CD4-positive, CD25-positive, alpha-beta regulatory T cell (primary cell): ENCODE results near the gene TIMM23. TPM values are rescaled to one million over a fixed set of nuclear protein-coding genes. Genes with fewer than 3 reads are reported as not detected.
"Not testable (repeated sequence)": the region's sequence is repeated elsewhere in the genome, so short reads cannot be mapped to it uniquely, and the experiment has no call there.

Source experiments
- ATAC-seq, 2 donors: fragments of 150-1000 bp; cut with Tn5 transposase; one replicate each; pipeline ENCODE4 v1.10.0; 2021; ENCODE audit warnings: low read depth in 2 of 2, moderate number of reproducible peaks in 2 of 2, moderate library complexity in 1 of 2
- DNase-seq, 3 donors: peaks; one replicate each; pipeline versions ENCODE4 v3.0.0 to v3.0.0-alpha.2; 2012 to 2022; ENCODE audit warnings: mixed read lengths in 1 of 3
- H3K27ac ChIP-seq: one replicate; pipeline ENCODE4 v1.7.0; 2013; ENCODE audit warnings: mild to moderate bottlenecking, low read length; ENCODE audit not compliant: insufficient read depth, poor library complexity, severe bottlenecking
- H3K27me3 ChIP-seq: one replicate; pipeline ENCODE4 v1.7.0; 2013; ENCODE audit warnings: low read length; ENCODE audit not compliant: control insufficient read depth, insufficient read depth
- H3K36me3 ChIP-seq: one replicate; pipeline ENCODE4 v1.7.0; 2013; ENCODE audit warnings: mild to moderate bottlenecking, low read length, moderate library complexity; ENCODE audit not compliant: control insufficient read depth, insufficient read depth
- H3K4me1 ChIP-seq: 2 replicates; pipeline ENCODE4 v1.7.0; 2013; ENCODE audit warnings: mild to moderate bottlenecking, low read length; ENCODE audit not compliant: insufficient read depth, control insufficient read depth, poor library complexity, severe bottlenecking
- H3K4me3 ChIP-seq: one replicate; pipeline ENCODE4 v1.7.0; 2013; ENCODE audit warnings: low read depth, mild to moderate bottlenecking, low read length, moderate library complexity
- H3K9me3 ChIP-seq, 2 experiments: 1 replicate in 1 of 2; 2 replicates in 1 of 2; pipeline ENCODE4 v1.7.0; 2013; ENCODE audit warnings: low read length in 2 of 2, mild to moderate bottlenecking in 1 of 2, moderate library complexity in 1 of 2; ENCODE audit not compliant: control insufficient read depth in 2 of 2
- H3K27ac Mint-ChIP-seq, 3 donors: one replicate each; pipeline ENCODE4 v1.8.0; 2020 to 2022; ENCODE audit warnings: mild to moderate bottlenecking in 3 of 3, mixed read lengths in 3 of 3, moderate library complexity in 2 of 3
- H3K27me3 Mint-ChIP-seq: one replicate; pipeline ENCODE4 v1.8.0; 2022; ENCODE audit warnings: mild to moderate bottlenecking, mixed read lengths
- H3K36me3 Mint-ChIP-seq: one replicate; pipeline ENCODE4 v1.8.0; 2020; ENCODE audit warnings: mixed read lengths
- H3K4me1 Mint-ChIP-seq, 4 donors: one replicate each; pipeline ENCODE4 v1.8.0; 2020 to 2022; ENCODE audit warnings: mixed read lengths in 4 of 4, mild to moderate bottlenecking in 1 of 4
- H3K4me3 Mint-ChIP-seq, 4 donors: one replicate each; pipeline ENCODE4 v1.8.0; 2020 to 2022; ENCODE audit warnings: mild to moderate bottlenecking in 4 of 4, mixed read lengths in 4 of 4, moderate library complexity in 3 of 4
- H3K9me3 Mint-ChIP-seq, 7 donors: one replicate each; pipeline ENCODE4 v1.8.0; 2020 to 2022; ENCODE audit warnings: mixed read lengths in 7 of 7, mild to moderate bottlenecking in 3 of 7, moderate library complexity in 2 of 7
- polyA plus RNA-seq, 4 donors: library from polyadenylated mRNA; unstranded; fragments of 300-500 nt; fragmentation: Illumina TruSeq; gene quantifications; one replicate each; pipeline ENCODE4 v1.2.3, GENCODE V29; 2021
- total RNA-seq: library from RNA; stranded (reverse); gene quantifications from one replicate; pipeline ENCODE4 v1.2.3, GENCODE V29; 2022

The TIMM23 gene
- total RNA-seq (32.1 TPM), polyA plus RNA-seq (10 to 100 TPM; 73.9 to 90.1 (median 76.0) TPM)

GRCh38 chr10:45972106-45972812 lies at the start of gene TIMM23:
Gene TIMM23 (plus strand): TSS chr10:45972489. CDS start chr10:45972625, 136 bp downstream.
- H3K4me1 ChIP-seq: peaks cover 23% of the 10 kb centered on the region
- not testable (repeated sequence) for H3K27me3 ChIP-seq, H3K9me3 ChIP-seq, H3K27me3 Mint-ChIP-seq, H3K36me3 Mint-ChIP-seq, H3K36me3 ChIP-seq, H3K9me3 Mint-ChIP-seq
- peak within 1 kb of the TSS; percentile 93 for H3K4me3 ChIP-seq
- Mint-ChIP-seq H3K27ac (peak within 1 kb of the TSS; percentile 90 to 98 (median 97)), H3K4me1 (peaks cover 13 to 59% (median 39%) of the 10 kb centered on the region in 4 donors), H3K4me3 (peak within 1 kb of the TSS; percentile 95 to 100 (median 98))
- H3K27ac ChIP-seq: peak within 1 kb of the TSS; percentile 66
- ATAC-seq: peak; percentile 89 to 94
- peak; percentile 84 to 91 (median 89) for DNase-seq

- H3K36me3 Mint-ChIP-seq, H3K27me3 ChIP-seq, H3K4me1 ChIP-seq, H3K27ac ChIP-seq, H3K36me3 ChIP-seq, H3K4me3 ChIP-seq, DNase-seq, ATAC-seq, H3K9me3 ChIP-seq, H3K4me1 Mint-ChIP-seq, H3K27me3 Mint-ChIP-seq, H3K9me3 Mint-ChIP-seq, H3K4me3 Mint-ChIP-seq, H3K27ac Mint-ChIP-seq: not testable (repeated sequence)
These were observed 45.5 kb upstream of the TIMM23 start for GRCh38 chr10:45926790-45927189.

- H3K9me3 ChIP-seq, H3K36me3 ChIP-seq, H3K4me3 ChIP-seq, H3K27me3 ChIP-seq, H3K4me3 Mint-ChIP-seq, ATAC-seq, H3K4me1 Mint-ChIP-seq, DNase-seq, H3K9me3 Mint-ChIP-seq, H3K27ac ChIP-seq, H3K27me3 Mint-ChIP-seq, H3K4me1 ChIP-seq: not testable (repeated sequence)
- Mint-ChIP-seq H3K36me3 (peaks cover 13% of the 10 kb centered on the region), H3K27ac (peak overlapping the region in 1 of 3 donors; percentile 38)
These were observed 41.0 kb upstream of the TIMM23 start for GRCh38 chr10:45931305-45931704.

GRCh38 chr10:45934788-45935187 lies 37.5 kb upstream of the TIMM23 start:
- not testable (repeated sequence) for H3K4me1 Mint-ChIP-seq, ATAC-seq, H3K4me3 ChIP-seq, H3K9me3 ChIP-seq, DNase-seq, H3K27ac ChIP-seq, H3K36me3 ChIP-seq, H3K4me1 ChIP-seq, H3K27me3 Mint-ChIP-seq, H3K27me3 ChIP-seq, H3K27ac Mint-ChIP-seq, H3K4me3 Mint-ChIP-seq, H3K9me3 Mint-ChIP-seq
- H3K36me3 Mint-ChIP-seq: peaks cover 18% of the 10 kb centered on the region

- not testable (repeated sequence) for H3K4me1 ChIP-seq, H3K9me3 ChIP-seq, DNase-seq, H3K36me3 ChIP-seq, H3K27ac ChIP-seq, H3K4me1 Mint-ChIP-seq, H3K4me3 ChIP-seq, H3K9me3 Mint-ChIP-seq, ATAC-seq, H3K27me3 Mint-ChIP-seq, H3K27me3 ChIP-seq, H3K27ac Mint-ChIP-seq, H3K4me3 Mint-ChIP-seq
- peaks cover 18% of the 10 kb centered on the region for H3K36me3 Mint-ChIP-seq
These were observed 33.1 kb upstream of the TIMM23 start for GRCh38 chr10:45939176-45939697.

GRCh38 chr10:45941196-45941595 lies 31.1 kb upstream of the TIMM23 start:
- H3K36me3 ChIP-seq, H3K27ac ChIP-seq, H3K27me3 Mint-ChIP-seq, H3K4me3 ChIP-seq, H3K27me3 ChIP-seq, DNase-seq, H3K4me1 ChIP-seq, H3K4me3 Mint-ChIP-seq, H3K27ac Mint-ChIP-seq, H3K9me3 Mint-ChIP-seq, ATAC-seq, H3K4me1 Mint-ChIP-seq, H3K9me3 ChIP-seq: not testable (repeated sequence)
- peaks cover 18% of the 10 kb centered on the region for H3K36me3 Mint-ChIP-seq

GRCh38 chr10:45945476-45945875 lies 26.8 kb upstream of the TIMM23 start:
- ATAC-seq, DNase-seq, H3K4me1 ChIP-seq, H3K27ac ChIP-seq, H3K4me3 ChIP-seq, H3K4me3 Mint-ChIP-seq, H3K27ac Mint-ChIP-seq, H3K9me3 Mint-ChIP-seq, H3K27me3 Mint-ChIP-seq, H3K4me1 Mint-ChIP-seq, H3K27me3 ChIP-seq, H3K9me3 ChIP-seq, H3K36me3 ChIP-seq: not testable (repeated sequence)
- peaks cover 12% of the 10 kb centered on the region for H3K36me3 Mint-ChIP-seq

GRCh38 chr10:45947363-45947762 lies 24.9 kb upstream of the TIMM23 start:
- H3K4me3 Mint-ChIP-seq, H3K4me3 ChIP-seq, H3K27me3 Mint-ChIP-seq, H3K27me3 ChIP-seq, DNase-seq, H3K4me1 ChIP-seq, H3K9me3 ChIP-seq, H3K27ac Mint-ChIP-seq, H3K9me3 Mint-ChIP-seq, H3K36me3 ChIP-seq, H3K27ac ChIP-seq, ATAC-seq, H3K4me1 Mint-ChIP-seq: not testable (repeated sequence)
- peaks cover 12% of the 10 kb centered on the region for H3K36me3 Mint-ChIP-seq
